8988T (cell line): ENCODE results near the gene YIPF6.
A peak's percentile ranks its signal among the peaks of the same experiment; 100 is the strongest.
"Not testable (repeated sequence)": the region's sequence is repeated elsewhere in the genome, so short reads cannot be mapped to it uniquely, and the experiment has no call there.

Source experiments
- DNase-seq: peaks from one replicate; pipeline ENCODE4 v3.0.0; 2011

The YIPF6 gene

DNA sequence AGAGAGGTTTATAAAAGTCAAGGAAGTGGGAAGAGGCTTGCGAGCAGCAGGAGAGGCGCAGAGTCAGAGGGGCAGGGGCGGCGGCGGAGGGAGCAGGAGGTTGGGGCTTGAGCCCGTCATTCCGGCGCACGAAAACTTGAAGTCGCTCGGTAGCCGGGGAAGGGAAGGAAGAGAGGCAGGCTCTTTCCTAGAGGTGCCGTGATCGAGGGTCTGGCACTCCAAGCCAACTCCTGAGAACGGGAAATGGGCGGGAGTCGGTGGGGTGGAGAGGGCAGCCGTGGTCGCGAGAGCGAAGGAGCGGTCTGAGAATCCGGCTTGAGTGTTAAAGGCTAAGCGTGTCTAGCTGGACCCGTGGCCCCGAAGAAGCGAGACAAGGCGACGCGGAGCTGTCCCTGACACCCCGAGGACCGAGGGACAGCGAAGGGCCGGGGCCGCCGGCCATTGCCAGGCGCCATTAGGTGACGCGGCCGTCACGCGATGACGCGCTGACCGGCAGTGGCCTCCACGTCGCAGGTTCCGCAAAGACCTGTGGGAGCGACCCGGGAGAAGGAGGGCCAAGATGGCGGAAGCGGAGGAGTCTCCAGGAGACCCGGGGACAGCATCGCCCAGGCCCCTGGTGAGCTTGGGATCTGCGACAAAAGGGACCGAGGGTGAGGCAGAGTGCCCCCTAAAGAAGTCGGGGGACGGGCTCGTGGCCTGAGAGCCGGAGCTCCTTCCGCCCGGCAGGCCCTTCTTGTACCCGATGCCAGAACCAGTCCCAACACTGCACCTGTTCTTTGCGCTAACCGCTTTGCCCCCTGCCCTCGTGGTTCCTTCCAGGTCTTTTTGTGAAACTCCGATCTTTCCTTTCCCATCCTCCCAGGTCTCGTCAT, at the start of gene YIPF6:
Gene YIPF6 (plus strand): TSS at position 544 of the 872 bp plus-strand sequence. CDS start 16 bp downstream, at position 560.
- DNase-seq, result peak; percentile 28

DNA sequence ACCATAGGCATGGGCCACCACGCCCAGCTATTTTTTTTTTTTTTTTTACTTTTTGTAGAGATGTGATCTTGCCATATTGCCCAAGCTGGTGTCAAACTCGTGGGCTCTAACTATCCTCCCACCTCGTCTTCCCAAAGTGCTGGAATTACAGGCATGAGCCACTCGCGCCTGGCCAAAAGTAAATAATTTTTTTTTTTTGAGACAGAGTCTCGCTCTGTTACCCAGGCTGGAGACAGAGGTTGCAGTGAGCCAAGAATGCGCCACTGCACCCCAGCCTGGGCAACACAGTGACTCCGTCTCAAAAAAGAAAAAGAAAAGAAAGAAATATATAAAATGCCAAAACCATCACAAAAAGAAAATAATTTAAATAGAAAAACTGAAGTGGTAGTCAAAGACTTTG, 47.1 kb upstream of the YIPF6 start:
- DNase-seq, result no peak

- DNase-seq, result no peak
Measured at GRCh38 chrX:68454476-68455150, 44.2 kb upstream of the YIPF6 start.

DNA sequence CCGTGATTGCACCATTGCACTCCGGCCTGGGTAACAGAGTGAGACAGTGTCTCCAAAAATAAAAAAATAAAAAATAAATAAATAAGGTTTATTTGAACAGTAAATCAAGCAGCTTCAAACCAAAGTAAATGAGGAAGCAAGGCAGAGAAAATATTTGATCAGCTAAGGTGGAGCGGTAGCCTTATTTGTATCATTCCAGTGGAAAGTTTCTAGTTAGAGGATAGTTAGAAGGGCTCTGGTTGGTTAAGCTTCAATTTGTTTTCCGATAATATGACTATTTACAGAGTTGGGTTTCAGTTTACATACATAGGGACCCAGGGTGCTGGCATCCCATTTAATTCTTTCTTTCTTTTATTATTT, 43.7 kb upstream of the YIPF6 start:
- DNase-seq, result no peak

- no peak for DNase-seq
Measured at GRCh38 chrX:68461093-68461492, 37.8 kb upstream of the YIPF6 start.

DNA sequence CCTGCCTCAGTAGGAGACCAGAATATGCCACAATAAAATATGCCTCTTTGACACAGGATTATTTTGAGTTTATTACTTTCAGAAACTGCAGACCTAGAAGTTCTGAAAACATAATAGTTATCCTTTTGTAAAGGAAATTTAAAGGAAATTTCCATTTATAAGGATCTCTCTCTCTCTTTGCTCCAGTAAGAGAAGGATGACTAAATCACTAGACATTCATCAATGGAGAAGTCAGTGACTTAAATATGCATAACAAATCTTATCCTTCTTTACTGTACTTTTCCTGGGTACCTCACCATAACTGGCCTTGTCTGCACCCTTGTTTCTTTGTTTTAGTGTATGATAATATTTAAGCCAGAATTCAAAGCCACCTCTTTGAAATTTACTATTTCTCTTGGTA, 37.3 kb upstream of the YIPF6 start:
- DNase-seq, result no peak

GRCh38 chrX:68462197-68462596, 36.7 kb upstream of the YIPF6 start:
- no peak for DNase-seq

DNA sequence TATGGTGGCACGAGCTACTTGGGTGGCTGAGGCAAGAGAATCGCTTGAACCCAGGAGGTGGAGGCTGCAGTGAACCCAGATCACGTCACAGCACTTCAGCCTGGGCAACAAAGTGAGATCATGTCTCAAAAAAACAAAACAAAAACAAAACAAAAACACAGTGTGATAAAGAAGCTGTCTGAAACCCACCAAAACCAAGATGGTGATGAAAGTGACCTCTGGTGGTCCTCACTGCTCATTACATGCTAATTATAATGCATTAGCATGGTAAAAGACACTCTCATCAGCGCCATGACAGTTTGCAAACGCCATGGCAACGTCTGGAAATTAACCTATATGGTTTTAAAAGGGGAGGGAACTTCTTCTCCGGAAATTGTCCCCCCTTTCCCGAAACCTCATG, 36.2 kb upstream of the YIPF6 start:
- DNase-seq, result no peak

DNA sequence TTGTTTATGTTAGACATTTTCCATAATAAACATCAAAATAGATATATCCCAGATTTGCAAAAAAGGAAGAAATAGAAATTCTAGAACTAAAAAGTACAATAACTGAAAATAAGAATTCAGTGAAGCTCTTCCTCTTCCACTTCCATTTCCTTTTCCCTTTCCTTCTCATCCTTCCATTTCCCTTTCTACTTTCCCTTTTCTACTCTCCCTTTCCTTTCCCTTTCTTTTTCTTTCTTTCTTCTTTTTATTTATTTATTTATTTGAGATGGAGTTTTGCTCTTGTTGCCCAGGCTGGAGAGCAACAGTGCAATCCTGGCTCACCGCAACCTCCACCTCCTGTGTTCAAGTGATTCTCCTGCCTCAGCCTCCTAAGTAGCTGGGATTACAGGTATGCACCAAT, 35.0 kb upstream of the YIPF6 start:
- DNase-seq, result no peak

GRCh38 chrX:68464796-68465195, 34.1 kb upstream of the YIPF6 start:
- DNase-seq, result no peak

DNA sequence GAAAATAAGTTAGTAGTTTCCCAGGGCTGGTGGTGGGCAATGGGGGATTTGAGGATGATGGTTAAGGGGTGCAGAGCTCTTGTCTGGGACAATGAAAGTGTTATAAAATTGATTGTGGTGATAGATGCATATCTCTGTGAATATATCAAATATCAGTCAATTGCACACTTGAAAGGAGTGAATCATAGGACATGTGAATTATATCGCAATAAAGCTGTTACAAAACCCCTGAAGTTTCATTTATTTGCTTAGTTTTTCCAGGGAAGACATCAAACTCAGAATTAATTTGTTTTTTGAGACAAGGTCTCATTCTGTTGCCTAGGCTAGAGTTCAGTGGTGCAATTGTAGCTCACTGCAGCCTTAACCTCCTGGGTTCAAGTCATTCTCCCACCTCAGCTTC, 17.9 kb upstream of the YIPF6 start:
- DNase-seq, result no peak

- not testable (repeated sequence) for DNase-seq
Measured at GRCh38 chrX:68486198-68486597, 12.7 kb upstream of the YIPF6 start.

DNA sequence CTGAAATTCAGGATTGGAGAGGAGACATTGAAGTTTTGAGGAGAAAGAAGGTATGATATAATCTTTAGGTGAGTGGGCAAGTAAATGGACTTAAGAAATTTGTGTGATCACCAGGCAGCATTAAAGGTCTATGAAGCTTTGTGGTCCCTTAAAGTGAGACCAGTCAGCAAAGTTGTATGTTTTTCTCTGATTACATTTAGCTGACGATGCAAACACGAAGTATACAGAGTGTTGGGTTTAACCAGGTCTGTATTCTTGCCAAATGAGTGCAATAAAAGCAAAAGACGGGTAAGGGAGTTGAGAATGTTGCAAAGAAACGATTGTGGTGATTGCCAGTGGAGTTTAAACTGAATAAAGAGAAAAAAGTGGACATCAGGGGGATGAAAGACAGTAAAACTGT, 11.6 kb upstream of the YIPF6 start:
- DNase-seq, result no peak

DNA sequence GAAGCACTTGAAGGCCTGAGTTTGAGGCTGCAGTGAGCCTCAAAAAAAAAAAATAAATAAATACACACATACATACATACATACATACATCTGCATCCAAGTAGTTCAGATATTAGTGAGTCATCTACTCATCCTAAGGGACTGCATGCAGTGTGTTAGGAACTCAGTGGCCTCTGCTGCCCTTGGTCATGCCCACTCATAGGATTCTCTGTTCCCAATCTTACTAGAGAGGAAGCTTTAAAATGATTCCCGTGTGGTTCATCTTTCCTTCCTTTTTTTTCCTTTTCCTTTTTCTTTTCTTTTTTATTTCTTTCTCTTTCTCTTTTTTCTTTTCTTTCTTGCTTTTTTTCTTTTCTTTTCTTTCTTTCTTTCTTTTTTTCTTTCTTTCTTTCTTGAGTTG, 10.9 kb upstream of the YIPF6 start:
- DNase-seq, result no peak

GRCh38 chrX:68488657-68489056, 10.2 kb upstream of the YIPF6 start:
- no peak for DNase-seq

- no peak for DNase-seq
Measured at GRCh38 chrX:68490644-68491043, 8.2 kb upstream of the YIPF6 start.

- no peak for DNase-seq
Measured at GRCh38 chrX:68492583-68492982, 6.3 kb upstream of the YIPF6 start.

- DNase-seq, result not testable (repeated sequence)
Measured at GRCh38 chrX:68493776-68494175, 5.1 kb upstream of the YIPF6 start.

DNA sequence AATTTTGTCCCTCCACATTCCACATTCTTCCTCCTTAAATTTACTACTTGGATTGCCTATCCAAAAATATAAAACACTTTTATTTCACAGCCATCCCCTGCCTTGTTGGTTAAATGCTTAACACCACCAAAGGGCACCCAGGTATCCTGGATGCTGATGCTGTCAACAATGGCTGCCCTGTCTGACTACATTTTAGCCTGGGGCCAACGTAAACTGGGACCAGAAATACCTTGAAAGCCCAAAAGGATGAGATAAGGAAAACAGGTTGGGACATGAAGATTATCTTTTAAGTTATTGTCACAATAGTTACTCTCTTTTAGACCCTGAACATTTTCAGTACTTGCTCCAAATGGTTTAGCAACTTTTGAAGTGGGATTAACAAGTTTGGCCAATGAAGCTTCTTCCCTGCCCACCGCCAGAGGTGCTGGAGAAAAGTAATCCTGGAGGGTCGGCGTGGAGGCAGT, 775 bp upstream of the YIPF6 start:
- DNase-seq, result no peak

GRCh38 chrX:68499543-68500504, 973 bp downstream of the YIPF6 start:
- DNase-seq, result no peak

DNA sequence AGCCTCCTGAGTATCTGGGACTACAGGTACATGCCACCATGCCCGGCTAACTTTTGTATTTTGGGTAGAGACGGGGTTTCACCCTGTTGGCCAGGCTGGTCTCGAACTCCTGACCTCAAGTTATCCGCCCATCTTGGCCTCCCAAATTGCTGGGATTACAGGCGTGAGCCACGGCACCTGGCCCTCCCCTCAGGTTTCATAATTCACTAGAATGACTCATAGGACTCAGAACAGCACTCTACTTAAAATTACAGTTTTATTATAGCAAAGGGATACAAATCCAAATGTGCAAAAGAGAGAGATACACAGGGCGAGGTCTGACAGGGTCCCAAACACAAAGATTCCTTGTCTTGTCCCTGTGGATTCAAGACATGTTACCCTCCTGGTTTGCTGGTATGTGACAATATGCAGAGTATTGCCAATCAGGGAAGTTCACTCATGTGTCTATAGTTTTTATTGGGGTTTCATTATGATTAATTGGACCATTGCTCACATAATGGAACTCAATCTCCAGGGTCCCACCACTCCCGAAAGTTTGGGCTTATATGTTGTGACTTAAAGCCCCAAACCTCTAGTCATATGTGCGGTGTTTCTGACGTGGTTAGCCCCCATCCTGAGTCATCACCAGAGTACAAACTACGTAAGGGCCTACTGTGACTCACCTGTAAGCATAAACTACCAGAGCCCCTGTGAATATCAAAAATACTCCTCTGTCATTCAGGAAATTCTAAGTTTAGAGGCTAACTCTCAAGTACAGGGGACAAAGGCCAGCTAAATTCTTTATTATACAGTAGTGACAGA, 5.2 kb downstream of the YIPF6 start:
- no peak for DNase-seq

GRCh38 chrX:68506649-68507048, 7.8 kb downstream of the YIPF6 start:
- DNase-seq, result no peak
